NCI-H128 (cell line): ENCODE measurements around the gene GPR27.

Source experiments
- DNase-seq: peaks from one replicate; lab custom pipeline; 2025; ENCODE audit not compliant: unreplicated experiment; lab: John Stamatoyannopoulos, UW

GPR27 gene

GRCh38 chr3:71753701-71754609 lies at the start of gene GPR27:
Gene GPR27, plus strand, starts transcription at chr3:71753855. Its CDS starts 195 bp downstream, at chr3:71754050.
- DNase-seq, result no peak

- DNase-seq, result no peak
Measured at GRCh38 chr3:71704915-71705314, 48.7 kb upstream of the GPR27 start.

- no peak for DNase-seq
Measured at GRCh38 chr3:71705681-71706080, 48.0 kb upstream of the GPR27 start.

- DNase-seq, result no peak
Measured at GRCh38 chr3:71707595-71707994, 46.1 kb upstream of the GPR27 start.

GRCh38 chr3:71708476-71709105 lies 45.1 kb upstream of the GPR27 start:
- DNase-seq, result no peak

GRCh38 chr3:71709908-71710511 lies 43.6 kb upstream of the GPR27 start:
- no peak for DNase-seq

- DNase-seq, result peak; percentile 16
Measured at GRCh38 chr3:71710906-71711494, 42.7 kb upstream of the GPR27 start.

GRCh38 chr3:71713041-71713440 lies 40.6 kb upstream of the GPR27 start:
- peak; percentile 52 for DNase-seq

GRCh38 chr3:71714595-71714994 lies 39.1 kb upstream of the GPR27 start:
- DNase-seq, result no peak

GRCh38 chr3:71718072-71718471 lies 35.6 kb upstream of the GPR27 start:
- DNase-seq, result no peak

- DNase-seq, result no peak
Measured at GRCh38 chr3:71721002-71721401, 32.7 kb upstream of the GPR27 start.

GRCh38 chr3:71721651-71722157 lies 32.0 kb upstream of the GPR27 start:
- DNase-seq, result no peak

- no peak for DNase-seq
Measured at GRCh38 chr3:71722693-71723092, 31.0 kb upstream of the GPR27 start.

GRCh38 chr3:71723452-71724170 lies 30.0 kb upstream of the GPR27 start:
- no peak for DNase-seq

GRCh38 chr3:71724171-71724453 lies 29.5 kb upstream of the GPR27 start:
- DNase-seq, result no peak

- peak; percentile 4 for DNase-seq
Measured at GRCh38 chr3:71724584-71725270, 28.9 kb upstream of the GPR27 start.

- DNase-seq, result peak; percentile 3
Measured at GRCh38 chr3:71725271-71725991, 28.2 kb upstream of the GPR27 start, which contains the start of gene EIF4E3. Gene EIF4E3, minus strand, starts transcription at chr3:71725402. Its CDS starts 35 bp downstream, at chr3:71725367.

GRCh38 chr3:71726146-71726545 lies 27.5 kb upstream of the GPR27 start:
- DNase-seq, result no peak

- DNase-seq, result peak; percentile 29
Measured at GRCh38 chr3:71728632-71729342, 24.9 kb upstream of the GPR27 start.
